IgD-negative memory B cell (primary cell): ENCODE results near the gene SNAPC3. TPM values are rescaled to one million over a fixed set of nuclear protein-coding genes. Genes with fewer than 3 reads are reported as not detected.
"Not testable (repeated sequence)": the region's sequence is repeated elsewhere in the genome, so short reads cannot be mapped to it uniquely, and the experiment has no call there.

Experiments
- H3K27ac Mint-ChIP-seq, 3 donors: one replicate each; pipeline ENCODE4 v1.8.0; 2020 to 2022; ENCODE audit warnings: mild to moderate bottlenecking in 3 of 3, mixed read lengths in 3 of 3, moderate library complexity in 1 of 3
- H3K27me3 Mint-ChIP-seq: one replicate; pipeline ENCODE4 v1.8.0; 2021; ENCODE audit warnings: mixed read lengths
- H3K36me3 Mint-ChIP-seq: one replicate; pipeline ENCODE4 v1.8.0; 2020; ENCODE audit warnings: mild to moderate bottlenecking, mixed read lengths
- H3K4me1 Mint-ChIP-seq, 3 donors: one replicate each; pipeline ENCODE4 v1.8.0; 2020 to 2022; ENCODE audit warnings: mixed read lengths in 3 of 3, mild to moderate bottlenecking in 1 of 3
- H3K4me3 Mint-ChIP-seq, 4 donors: one replicate each; pipeline ENCODE4 v1.8.0; 2020 to 2022; ENCODE audit warnings: mild to moderate bottlenecking in 4 of 4, mixed read lengths in 4 of 4, moderate library complexity in 3 of 4
- H3K9me3 Mint-ChIP-seq, 3 donors: one replicate each; pipeline ENCODE4 v1.8.0; 2020 to 2021; ENCODE audit warnings: mixed read lengths in 3 of 3, mild to moderate bottlenecking in 1 of 3
- polyA plus RNA-seq: library from polyadenylated mRNA; unstranded; fragments of 300-500 nt; fragmentation: Illumina TruSeq; gene quantifications from one replicate; pipeline ENCODE4 v1.2.3, GENCODE V29; 2021

Gene SNAPC3
- polyA plus RNA-seq, 1 donor from 2014 or later, result 18.6 TPM

- H3K36me3 Mint-ChIP-seq, H3K4me1 Mint-ChIP-seq, H3K9me3 Mint-ChIP-seq: not testable (repeated sequence)
These were observed 19.6 kb downstream of the SNAPC3 start for GRCh38 chr9:15442264-15442663.

GRCh38 chr9:15444141-15444540, 21.5 kb downstream of the SNAPC3 start:
- H3K4me3 Mint-ChIP-seq, result no peak overlapping the region
- no peaks in the 10 kb centered on the region for H3K27me3 Mint-ChIP-seq
- H3K36me3 Mint-ChIP-seq, result peaks cover 5% of the 10 kb centered on the region
- H3K4me1 Mint-ChIP-seq, result peaks cover 0 to 5% (median 0%) of the 10 kb centered on the region in 3 donors
- H3K9me3 Mint-ChIP-seq, result no peaks in the 10 kb centered on the region
- H3K27ac Mint-ChIP-seq, result no peak overlapping the region

More at GRCh38 chr9:15442264-15442663, 19.6 kb downstream of the SNAPC3 start:
- not testable (repeated sequence) for H3K27me3 Mint-ChIP-seq, H3K4me3 Mint-ChIP-seq, H3K27ac Mint-ChIP-seq

- no peak overlapping the region for H3K4me3 Mint-ChIP-seq
- H3K4me1 Mint-ChIP-seq, result peaks cover 0 to 1% (median 0%) of the 10 kb centered on the region in 3 donors
- no peaks in the 10 kb centered on the region for H3K27me3 Mint-ChIP-seq
- no peak overlapping the region for H3K27ac Mint-ChIP-seq
- H3K9me3 Mint-ChIP-seq, result no peaks in the 10 kb centered on the region
- H3K36me3 Mint-ChIP-seq, result peaks cover 4% of the 10 kb centered on the region
These were observed 31.3 kb downstream of the SNAPC3 start for GRCh38 chr9:15453956-15454355.

GRCh38 chr9:15461056-15461455, 38.4 kb downstream of the SNAPC3 start:
- Mint-ChIP-seq H3K27ac (peak overlapping the region in 1 of 3 donors; percentile 27), H3K36me3 (peaks cover 3% of the 10 kb centered on the region), H3K9me3 (no peaks in the 10 kb centered on the region)

GRCh38 chr9:15461601-15462000, 38.9 kb downstream of the SNAPC3 start:
- H3K27ac Mint-ChIP-seq, result peak overlapping the region in 1 of 3 donors; percentile 63
- no peaks in the 10 kb centered on the region for H3K4me1 Mint-ChIP-seq
- H3K27me3 Mint-ChIP-seq, result no peaks in the 10 kb centered on the region
- H3K36me3 Mint-ChIP-seq, result peaks cover 3% of the 10 kb centered on the region
- H3K4me3 Mint-ChIP-seq, result no peak overlapping the region
- H3K9me3 Mint-ChIP-seq, result no peaks in the 10 kb centered on the region

More at GRCh38 chr9:15461056-15461455, 38.4 kb downstream of the SNAPC3 start:
- H3K4me3 Mint-ChIP-seq, result no peak overlapping the region
- H3K4me1 Mint-ChIP-seq, result no peaks in the 10 kb centered on the region
- no peaks in the 10 kb centered on the region for H3K27me3 Mint-ChIP-seq

GRCh38 chr9:15468145-15468544, 45.5 kb downstream of the SNAPC3 start:
- no peak overlapping the region for H3K27ac Mint-ChIP-seq
- H3K36me3 Mint-ChIP-seq, result peaks cover 9% of the 10 kb centered on the region
- no peaks in the 10 kb centered on the region for H3K9me3 Mint-ChIP-seq
- peaks cover 0 to 2% (median 2%) of the 10 kb centered on the region in 3 donors for H3K4me1 Mint-ChIP-seq
- no peaks in the 10 kb centered on the region for H3K27me3 Mint-ChIP-seq
- no peak overlapping the region for H3K4me3 Mint-ChIP-seq

- Mint-ChIP-seq H3K4me3 (no peak overlapping the region), H3K27me3 (no peaks in the 10 kb centered on the region), H3K4me1 (peaks cover 2 to 5% (median 2%) of the 10 kb centered on the region in 3 donors), H3K9me3 (no peaks in the 10 kb centered on the region), H3K36me3 (peaks cover 9% of the 10 kb centered on the region), H3K27ac (peak overlapping the region in 1 of 3 donors; percentile 62)
These were observed 46.7 kb downstream of the SNAPC3 start for GRCh38 chr9:15469406-15469805.

- H3K27ac Mint-ChIP-seq, result peak overlapping the region in 1 of 3 donors; percentile 40
- no peaks in the 10 kb centered on the region for H3K9me3 Mint-ChIP-seq
These were observed 47.2 kb downstream of the SNAPC3 start for GRCh38 chr9:15469862-15470261.

GRCh38 chr9:15475923-15476536, 53.4 kb downstream of the SNAPC3 start:
- Mint-ChIP-seq H3K27me3 (no peaks in the 10 kb centered on the region), H3K36me3 (peaks cover 1% of the 10 kb centered on the region), H3K4me1 (peaks cover 8 to 15% (median 12%) of the 10 kb centered on the region in 3 donors), H3K4me3 (no peak overlapping the region), H3K27ac (peak overlapping the region in 2 of 3 donors; percentile 59 to 73), H3K9me3 (no peaks in the 10 kb centered on the region)

More at GRCh38 chr9:15469862-15470261, 47.2 kb downstream of the SNAPC3 start:
- no peak overlapping the region for H3K4me3 Mint-ChIP-seq
- no peaks in the 10 kb centered on the region for H3K27me3 Mint-ChIP-seq
- H3K36me3 Mint-ChIP-seq, result peaks cover 9% of the 10 kb centered on the region
- H3K4me1 Mint-ChIP-seq, result peaks cover 2 to 5% (median 2%) of the 10 kb centered on the region in 3 donors

- Mint-ChIP-seq H3K27me3 (no peaks in the 10 kb centered on the region), H3K27ac (peak overlapping the region in 2 of 3 donors; percentile 1 to 55), H3K4me1 (peaks cover 13 to 23% (median 22%) of the 10 kb centered on the region in 3 donors), H3K4me3 (no peak overlapping the region), H3K36me3 (peaks cover 1% of the 10 kb centered on the region), H3K9me3 (no peaks in the 10 kb centered on the region)
These were observed 57.4 kb downstream of the SNAPC3 start for GRCh38 chr9:15480028-15480427.

- Mint-ChIP-seq H3K36me3 (peaks cover 3% of the 10 kb centered on the region), H3K4me3 (no peak overlapping the region), H3K27ac (peak overlapping the region in 1 of 3 donors; percentile 6), H3K4me1 (peaks cover 12 to 29% (median 21%) of the 10 kb centered on the region in 3 donors), H3K9me3 (no peaks in the 10 kb centered on the region), H3K27me3 (no peaks in the 10 kb centered on the region)
These were observed 59.5 kb downstream of the SNAPC3 start for GRCh38 chr9:15482146-15482545.

GRCh38 chr9:15484802-15485201, 62.1 kb downstream of the SNAPC3 start:
- Mint-ChIP-seq H3K27me3 (no peaks in the 10 kb centered on the region), H3K4me3 (no peak overlapping the region), H3K4me1 (peaks cover 14 to 33% (median 23%) of the 10 kb centered on the region in 3 donors), H3K9me3 (no peaks in the 10 kb centered on the region), H3K36me3 (peaks cover 5% of the 10 kb centered on the region), H3K27ac (peak overlapping the region in 1 of 3 donors; percentile 15)

- Mint-ChIP-seq H3K9me3 (no peaks in the 10 kb centered on the region), H3K27ac (no peak overlapping the region), H3K4me3 (no peak overlapping the region), H3K36me3 (peaks cover 5% of the 10 kb centered on the region), H3K27me3 (no peaks in the 10 kb centered on the region), H3K4me1 (peaks cover 11 to 30% (median 25%) of the 10 kb centered on the region in 3 donors)
These were observed 63.4 kb downstream of the SNAPC3 start for GRCh38 chr9:15485836-15486666.

GRCh38 chr9:15491950-15492349, 69.3 kb downstream of the SNAPC3 start:
- Mint-ChIP-seq H3K27me3 (no peaks in the 10 kb centered on the region), H3K36me3 (peaks cover 17% of the 10 kb centered on the region), H3K4me1 (peaks cover 19 to 26% (median 26%) of the 10 kb centered on the region in 3 donors), H3K9me3 (peaks cover 0 to 6% (median 2%) of the 10 kb centered on the region in 3 donors), H3K4me3 (no peak overlapping the region), H3K27ac (no peak overlapping the region)

- Mint-ChIP-seq H3K9me3 (peaks cover 0 to 6% (median 2%) of the 10 kb centered on the region in 3 donors), H3K4me1 (peaks cover 16 to 25% (median 23%) of the 10 kb centered on the region in 3 donors), H3K27ac (peak overlapping the region in 2 of 3 donors; percentile 47 to 83), H3K27me3 (no peaks in the 10 kb centered on the region), H3K4me3 (peak overlapping the region in 1 of 4 donors; percentile 84), H3K36me3 (peaks cover 15% of the 10 kb centered on the region)
These were observed 69.9 kb downstream of the SNAPC3 start for GRCh38 chr9:15492485-15493150.
